ENCODE measurements around the gene C19orf73. TPM values are rescaled to one million over a fixed set of nuclear protein-coding genes. Genes with fewer than 3 reads are reported as not detected.

The C19orf73 gene
- total and polyA plus RNA-seq, 2 experiments from 2014 or later: 8.1 to 9.1 TPM

DNA sequence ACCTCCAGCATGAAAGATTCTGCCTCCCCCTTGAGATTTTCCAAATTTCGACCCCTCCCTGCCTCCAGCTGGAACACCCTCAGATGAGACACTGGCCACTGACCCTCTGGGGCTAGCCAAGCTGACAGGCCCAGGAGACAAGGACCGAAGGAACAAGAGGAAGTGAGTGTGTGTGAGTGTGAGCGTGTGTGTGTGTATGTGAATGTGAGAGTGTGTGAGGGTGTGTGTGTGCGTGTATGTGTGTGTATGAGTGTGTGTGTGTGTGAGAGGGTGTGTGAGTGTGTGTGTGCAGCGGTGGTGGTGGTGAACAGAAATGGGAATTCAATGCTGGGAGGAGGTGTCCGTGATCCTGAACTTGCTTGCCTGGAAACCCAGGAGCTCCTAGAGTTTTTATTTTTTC is 22.4 kb upstream of the C19orf73 start (continued):
- TF ChIP-seq, protein P1, sequence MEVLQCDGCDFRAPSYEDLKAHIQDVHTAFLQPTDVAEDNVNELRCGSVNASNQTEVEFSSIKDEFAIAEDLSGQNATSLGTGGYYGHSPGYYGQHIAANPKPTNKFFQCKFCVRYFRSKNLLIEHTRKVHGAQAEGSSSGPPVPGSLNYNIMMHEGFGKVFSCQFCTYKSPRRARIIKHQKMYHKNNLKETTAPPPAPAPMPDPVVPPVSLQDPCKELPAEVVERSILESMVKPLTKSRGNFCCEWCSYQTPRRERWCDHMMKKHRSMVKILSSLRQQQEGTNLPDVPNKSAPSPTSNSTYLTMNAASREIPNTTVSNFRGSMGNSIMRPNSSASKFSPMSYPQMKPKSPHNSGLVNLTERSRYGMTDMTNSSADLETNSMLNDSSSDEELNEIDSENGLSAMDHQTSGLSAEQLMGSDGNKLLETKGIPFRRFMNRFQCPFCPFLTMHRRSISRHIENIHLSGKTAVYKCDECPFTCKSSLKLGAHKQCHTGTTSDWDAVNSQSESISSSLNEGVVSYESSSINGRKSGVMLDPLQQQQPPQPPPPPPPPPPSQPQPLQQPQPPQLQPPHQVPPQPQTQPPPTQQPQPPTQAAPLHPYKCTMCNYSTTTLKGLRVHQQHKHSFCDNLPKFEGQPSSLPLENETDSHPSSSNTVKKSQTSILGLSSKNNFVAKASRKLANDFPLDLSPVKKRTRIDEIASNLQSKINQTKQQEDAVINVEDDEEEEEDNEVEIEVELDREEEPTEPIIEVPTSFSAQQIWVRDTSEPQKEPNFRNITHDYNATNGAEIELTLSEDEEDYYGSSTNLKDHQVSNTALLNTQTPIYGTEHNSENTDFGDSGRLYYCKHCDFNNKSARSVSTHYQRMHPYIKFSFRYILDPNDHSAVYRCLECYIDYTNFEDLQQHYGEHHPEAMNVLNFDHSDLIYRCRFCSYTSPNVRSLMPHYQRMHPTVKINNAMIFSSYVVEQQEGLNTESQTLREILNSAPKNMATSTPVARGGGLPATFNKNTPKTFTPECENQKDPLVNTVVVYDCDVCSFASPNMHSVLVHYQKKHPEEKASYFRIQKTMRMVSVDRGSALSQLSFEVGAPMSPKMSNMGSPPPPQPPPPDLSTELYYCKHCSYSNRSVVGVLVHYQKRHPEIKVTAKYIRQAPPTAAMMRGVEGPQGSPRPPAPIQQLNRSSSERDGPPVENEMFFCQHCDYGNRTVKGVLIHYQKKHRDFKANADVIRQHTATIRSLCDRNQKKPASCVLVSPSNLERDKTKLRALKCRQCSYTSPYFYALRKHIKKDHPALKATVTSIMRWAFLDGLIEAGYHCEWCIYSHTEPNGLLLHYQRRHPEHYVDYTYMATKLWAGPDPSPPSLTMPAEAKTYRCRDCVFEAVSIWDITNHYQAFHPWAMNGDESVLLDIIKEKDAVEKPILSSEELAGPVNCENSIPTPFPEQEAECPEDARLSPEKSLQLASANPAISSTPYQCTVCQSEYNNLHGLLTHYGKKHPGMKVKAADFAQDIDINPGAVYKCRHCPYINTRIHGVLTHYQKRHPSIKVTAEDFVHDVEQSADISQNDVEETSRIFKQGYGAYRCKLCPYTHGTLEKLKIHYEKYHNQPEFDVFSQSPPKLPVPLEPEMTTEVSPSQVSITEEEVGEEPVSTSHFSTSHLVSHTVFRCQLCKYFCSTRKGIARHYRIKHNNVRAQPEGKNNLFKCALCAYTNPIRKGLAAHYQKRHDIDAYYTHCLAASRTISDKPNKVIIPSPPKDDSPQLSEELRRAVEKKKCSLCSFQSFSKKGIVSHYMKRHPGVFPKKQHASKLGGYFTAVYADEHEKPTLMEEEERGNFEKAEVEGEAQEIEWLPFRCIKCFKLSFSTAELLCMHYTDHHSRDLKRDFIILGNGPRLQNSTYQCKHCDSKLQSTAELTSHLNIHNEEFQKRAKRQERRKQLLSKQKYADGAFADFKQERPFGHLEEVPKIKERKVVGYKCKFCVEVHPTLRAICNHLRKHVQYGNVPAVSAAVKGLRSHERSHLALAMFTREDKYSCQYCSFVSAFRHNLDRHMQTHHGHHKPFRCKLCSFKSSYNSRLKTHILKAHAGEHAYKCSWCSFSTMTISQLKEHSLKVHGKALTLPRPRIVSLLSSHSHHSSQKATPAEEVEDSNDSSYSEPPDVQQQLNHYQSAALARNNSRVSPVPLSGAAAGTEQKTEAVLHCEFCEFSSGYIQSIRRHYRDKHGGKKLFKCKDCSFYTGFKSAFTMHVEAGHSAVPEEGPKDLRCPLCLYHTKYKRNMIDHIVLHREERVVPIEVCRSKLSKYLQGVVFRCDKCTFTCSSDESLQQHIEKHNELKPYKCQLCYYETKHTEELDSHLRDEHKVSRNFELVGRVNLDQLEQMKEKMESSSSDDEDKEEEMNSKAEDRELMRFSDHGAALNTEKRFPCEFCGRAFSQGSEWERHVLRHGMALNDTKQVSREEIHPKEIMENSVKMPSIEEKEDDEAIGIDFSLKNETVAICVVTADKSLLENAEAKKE (CRISPR knock-in tag; IDR thresholded peaks at IDR 0.05): no peak
- TF ChIP-seq CREB1 (CRISPR knock-in tag; IDR thresholded peaks at IDR 0.05; ENCODE audit: low read depth) (no peak), POLR2AphosphoS5 (IDR thresholded peaks at IDR 0.05; ENCODE audit: low read depth) (no peak), STAT1 (IDR thresholded peaks at IDR 0.05; ENCODE audit: unreplicated experiment) (no peak)

GRCh38 chr19:49140951-49141350 is 22.0 kb upstream of the C19orf73 start:
- H3K4me1 ChIP-seq (ENCODE audit: insufficient read depth): peaks cover 11% of the 10 kb centered on the region
- H3K4me3 Mint-ChIP-seq: peak overlapping the region; percentile 15; the same call in 2 of the 3 replicates
- no peak for TF ChIP-seq JUNB (IDR thresholded peaks at IDR 0.05; ENCODE audit: unreplicated experiment)
- TF ChIP-seq, protein P2, sequence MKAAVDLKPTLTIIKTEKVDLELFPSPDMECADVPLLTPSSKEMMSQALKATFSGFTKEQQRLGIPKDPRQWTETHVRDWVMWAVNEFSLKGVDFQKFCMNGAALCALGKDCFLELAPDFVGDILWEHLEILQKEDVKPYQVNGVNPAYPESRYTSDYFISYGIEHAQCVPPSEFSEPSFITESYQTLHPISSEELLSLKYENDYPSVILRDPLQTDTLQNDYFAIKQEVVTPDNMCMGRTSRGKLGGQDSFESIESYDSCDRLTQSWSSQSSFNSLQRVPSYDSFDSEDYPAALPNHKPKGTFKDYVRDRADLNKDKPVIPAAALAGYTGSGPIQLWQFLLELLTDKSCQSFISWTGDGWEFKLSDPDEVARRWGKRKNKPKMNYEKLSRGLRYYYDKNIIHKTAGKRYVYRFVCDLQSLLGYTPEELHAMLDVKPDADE (IDR thresholded peaks at IDR 0.05): no peak
- TF ChIP-seq STAT1 (IDR thresholded peaks at IDR 0.05; ENCODE audit: unreplicated experiment): no peak
- TF ChIP-seq, protein P1 (CRISPR knock-in tag; IDR thresholded peaks at IDR 0.05): no peak
- no peak for TF ChIP-seq CREB1 (CRISPR knock-in tag; IDR thresholded peaks at IDR 0.05; ENCODE audit: low read depth)
- no peak for TF ChIP-seq EZH2phosphoT487 (IDR thresholded peaks at IDR 0.05; ENCODE audit: unreplicated experiment)
- TF ChIP-seq POLR2AphosphoS5 (IDR thresholded peaks at IDR 0.05; ENCODE audit: low read depth): no peak
- no peak for TF ChIP-seq NANOG (IDR thresholded peaks at IDR 0.05; ENCODE audit: borderline replicate concordance)
- no peak for TF ChIP-seq EZH2 (IDR thresholded peaks at IDR 0.05; ENCODE audit: low read depth, unreplicated experiment)

More at GRCh38 chr19:49140951-49141350, 22.0 kb upstream of the C19orf73 start:
- no peak overlapping the region for H3K27ac Mint-ChIP-seq
- H3K27me3 Mint-ChIP-seq (ENCODE audit: insufficient read depth, low read depth, poor library complexity): peaks cover 12% of the 10 kb centered on the region
- ATAC-seq: no peak
- no peaks in the 10 kb centered on the region for H3K27me3 ChIP-seq (ENCODE audit: insufficient read depth)
- H3K9me3 Mint-ChIP-seq: no peaks in the 10 kb centered on the region
- no peaks in the 10 kb centered on the region for H3K9me2 ChIP-seq (ENCODE audit: insufficient read depth)
- H3K79me2 ChIP-seq (replicated peaks; ENCODE audit: insufficient read depth): no peaks in the 10 kb centered on the region
- H3K4me2 ChIP-seq: no peak overlapping the region
- no peaks in the 10 kb centered on the region for H3K36me3 ChIP-seq (ENCODE audit: insufficient read depth)
- H3F3A ChIP-seq (replicated peaks; ENCODE audit: low read depth): 0 out of 2 replicates have a peak, but pooled peaks cover 5% of the 10 kb centered on the region
- no peak overlapping the region for H2AFZ ChIP-seq
- peaks cover 18% of the 10 kb centered on the region for H3K4me1 Mint-ChIP-seq
- no peak overlapping the region for H3K4me3 ChIP-seq
- H4K20me1 ChIP-seq (replicated peaks; ENCODE audit: insufficient read depth): no peaks in the 10 kb centered on the region
- H3K36me3 Mint-ChIP-seq (ENCODE audit: low read depth): peaks cover 13% of the 10 kb centered on the region
- no peak overlapping the region for H3K27ac ChIP-seq (ENCODE audit: low read depth)
- no peak for DNase-seq (ENCODE audit: low spot score)

All from GM23338 (cell line).